ENCODE data around the gene ID1.

Gene ID1

DNA sequence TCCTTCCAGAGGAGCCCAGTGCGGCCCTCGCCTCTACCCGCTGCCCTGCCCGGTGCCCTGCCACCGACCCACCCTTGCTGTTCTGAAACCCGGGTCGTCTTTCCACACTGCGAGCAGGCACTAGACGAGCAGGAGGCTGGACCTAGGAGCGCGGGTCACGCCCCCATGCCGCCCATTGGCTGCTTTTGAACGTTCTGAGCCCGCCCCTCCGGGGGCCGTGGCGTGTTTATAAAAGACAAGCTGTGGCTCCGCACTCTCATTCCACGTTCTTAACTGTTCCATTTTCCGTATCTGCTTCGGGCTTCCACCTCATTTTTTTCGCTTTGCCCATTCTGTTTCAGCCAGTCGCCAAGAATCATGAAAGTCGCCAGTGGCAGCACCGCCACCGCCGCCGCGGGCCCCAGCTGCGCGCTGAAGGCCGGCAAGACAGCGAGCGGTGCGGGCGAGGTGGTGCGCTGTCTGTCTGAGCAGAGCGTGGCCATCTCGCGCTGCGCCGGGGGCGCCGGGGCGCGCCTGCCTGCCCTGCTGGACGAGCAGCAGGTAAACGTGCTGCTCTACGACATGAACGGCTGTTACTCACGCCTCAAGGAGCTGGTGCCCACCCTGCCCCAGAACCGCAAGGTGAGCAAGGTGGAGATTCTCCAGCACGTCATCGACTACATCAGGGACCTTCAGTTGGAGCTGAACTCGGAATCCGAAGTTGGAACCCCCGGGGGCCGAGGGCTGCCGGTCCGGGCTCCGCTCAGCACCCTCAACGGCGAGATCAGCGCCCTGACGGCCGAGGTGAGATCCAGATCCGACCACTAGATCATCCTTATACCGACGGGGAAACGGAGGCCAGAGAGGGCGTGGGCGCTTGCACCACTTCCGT is at the start of gene ID1:
Gene ID1 (plus strand): TSS at position 259 of the 871 bp plus-strand sequence. CDS start 99 bp downstream, at position 358.
- DNase-seq = peak; percentile 96

DNA sequence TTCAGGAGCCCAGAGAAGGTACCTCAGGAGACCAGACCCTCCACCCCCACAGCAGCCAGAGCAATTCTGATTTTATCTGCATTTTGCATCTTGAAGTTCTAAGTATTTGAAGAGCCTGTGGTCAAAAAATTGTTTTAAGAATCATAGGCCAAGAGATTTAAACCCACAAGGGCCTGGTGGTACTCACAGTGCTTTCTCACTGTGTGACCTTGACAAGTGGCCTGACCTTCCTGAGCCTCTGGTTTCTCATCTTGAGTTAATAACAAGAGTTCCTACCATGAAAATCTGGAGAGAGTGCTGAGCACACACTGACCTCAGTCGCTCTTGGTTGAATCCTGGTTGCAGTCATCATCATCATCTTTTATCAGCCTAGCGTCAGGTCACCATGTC is 45.4 kb upstream of the ID1 start:
- DNase-seq = no peak

- DNase-seq = peak; percentile 29
These were observed 44.9 kb upstream of the ID1 start for GRCh38 chr20:31560094-31560745.

DNA sequence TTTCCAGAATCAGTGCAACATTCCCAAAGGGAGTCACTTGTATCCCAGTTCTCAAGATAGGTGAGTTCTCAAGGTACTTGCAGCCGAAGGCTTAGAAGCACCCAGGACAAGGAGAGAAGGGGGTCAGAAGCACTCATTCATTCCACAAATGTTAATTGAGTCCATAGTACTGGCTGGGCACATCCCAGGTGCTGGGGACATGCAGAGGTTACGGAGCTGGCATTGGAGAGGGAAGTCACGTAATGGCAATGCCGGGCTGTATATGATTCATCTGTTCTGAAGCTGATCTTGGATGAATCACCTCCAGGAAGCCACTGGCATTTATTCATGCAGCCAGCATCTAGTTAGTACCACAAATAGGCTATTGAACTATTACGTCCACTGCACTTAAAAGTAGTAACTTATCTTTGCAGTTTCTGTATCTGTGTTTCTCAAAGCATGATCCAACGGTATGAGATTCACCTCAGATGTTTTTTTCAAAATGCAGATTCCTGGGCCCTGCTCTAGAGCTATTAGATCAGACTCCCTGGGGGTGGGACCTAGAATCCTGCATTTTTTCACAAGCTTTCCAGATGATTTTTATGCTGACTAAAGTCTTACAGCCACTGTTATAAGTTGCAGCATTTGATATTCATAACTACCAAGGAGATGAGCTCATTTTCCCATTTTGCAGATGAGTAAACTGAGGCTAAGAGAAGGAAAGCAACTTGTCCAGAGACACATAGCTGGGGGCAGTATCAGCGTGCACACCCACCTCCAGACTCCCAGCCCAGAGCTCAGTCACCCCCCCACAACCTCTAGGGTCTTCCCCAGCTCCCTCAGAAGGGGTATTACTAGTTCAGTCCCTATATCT is 44.1 kb upstream of the ID1 start:
- DNase-seq = no peak

- no peak for DNase-seq
These were observed 42.8 kb upstream of the ID1 start for GRCh38 chr20:31562241-31562640.

DNA sequence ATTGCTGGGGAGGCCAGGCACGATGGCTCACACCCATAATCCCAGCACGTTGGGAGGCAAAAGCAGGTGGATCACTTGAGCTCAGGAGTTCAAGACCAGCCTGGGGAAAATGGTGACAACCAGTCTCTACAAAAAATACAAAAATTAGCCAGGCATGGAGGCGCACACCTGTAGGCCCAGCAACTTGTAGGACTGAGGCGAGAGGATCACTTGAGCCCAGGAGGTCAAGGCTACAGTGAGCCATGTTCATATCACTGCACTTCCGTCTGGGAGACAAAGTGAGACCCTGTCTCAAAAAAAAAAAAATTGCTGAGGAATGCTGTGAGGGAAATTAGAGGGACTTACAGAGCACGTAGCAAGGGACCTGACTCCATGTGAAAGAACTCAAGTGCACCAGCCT is 40.8 kb upstream of the ID1 start:
- no peak for DNase-seq

GRCh38 chr20:31565699-31566318 is 39.3 kb upstream of the ID1 start:
- no peak for DNase-seq

GRCh38 chr20:31566319-31566657 is 38.8 kb upstream of the ID1 start:
- DNase-seq = no peak

DNA sequence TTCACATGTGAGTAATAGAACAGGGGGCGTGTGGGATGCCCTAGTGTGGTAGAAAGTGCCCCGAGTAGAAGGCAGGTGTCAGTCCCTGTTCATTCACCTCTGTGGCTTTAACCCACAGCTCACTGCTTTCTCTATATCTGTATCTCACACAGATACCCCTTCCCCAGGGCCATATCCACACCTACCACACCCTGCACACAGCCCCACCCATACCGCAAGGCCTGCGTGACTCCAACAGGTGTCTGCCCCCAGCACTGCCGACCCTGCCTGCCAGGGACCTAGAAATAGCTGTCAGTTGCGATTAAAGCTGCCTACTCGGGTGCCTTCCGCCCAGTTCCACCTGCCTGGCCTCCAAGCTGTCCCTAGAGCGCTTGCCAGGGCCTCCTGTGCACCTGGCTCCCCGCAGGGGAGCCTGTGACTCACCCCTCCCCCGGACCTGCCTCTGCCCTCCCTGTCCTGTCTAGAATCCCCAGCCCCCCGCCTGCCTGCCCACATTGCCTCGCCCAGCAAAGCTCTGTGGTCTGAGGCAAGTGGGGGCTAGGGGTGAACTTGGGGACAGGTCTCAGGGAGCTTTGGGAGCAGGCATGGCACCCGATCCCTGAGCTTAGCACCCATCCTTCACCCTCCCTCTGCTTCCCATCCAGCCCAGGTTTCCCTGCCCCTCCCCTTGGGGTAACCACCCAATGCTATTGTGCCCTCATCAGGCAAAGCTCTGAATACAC is 38.3 kb upstream of the ID1 start:
- no peak for DNase-seq

GRCh38 chr20:31567380-31567720 is 37.7 kb upstream of the ID1 start:
- DNase-seq = no peak

- DNase-seq = no peak
These were observed 36.9 kb upstream of the ID1 start for GRCh38 chr20:31568041-31568731.

GRCh38 chr20:31568773-31569162 is 36.3 kb upstream of the ID1 start:
- no peak for DNase-seq

GRCh38 chr20:31569163-31570020 is 35.7 kb upstream of the ID1 start:
- DNase-seq = peak; percentile 40

GRCh38 chr20:31570021-31570463 is 35.0 kb upstream of the ID1 start:
- no peak for DNase-seq

GRCh38 chr20:31570735-31571617 is 34.1 kb upstream of the ID1 start:
- peak; percentile 92 for DNase-seq

- no peak for DNase-seq
These were observed 32.9 kb upstream of the ID1 start for GRCh38 chr20:31572042-31572700.

- peak; percentile 89 for DNase-seq
These were observed 32.2 kb upstream of the ID1 start for GRCh38 chr20:31572701-31573554.

All from midbrain (tissue), 1 donor.